PFSK-1 (cell line): ENCODE data around the gene WSB1.

Experiments
- POLR2AphosphoS5 ChIP-seq: IDR thresholded peaks from 2 replicates; pipeline ENCODE4 v1.6.1; 2012; ENCODE audit warnings: low read depth, mild to moderate bottlenecking, control low read depth, low read length, moderate library complexity
- REST ChIP-seq, 2 experiments: IDR thresholded peaks; 2 replicates each; pipeline versions ENCODE4 v1.6.1 to v1.8.0; 2011 to 2012; ENCODE audit warnings: low read depth in 2 of 2, low read length in 2 of 2, control low read depth in 1 of 2, inconsistent platforms in 1 of 2, mild to moderate bottlenecking in 1 of 2, moderate library complexity in 1 of 2; ENCODE audit not compliant: insufficient read depth in 1 of 2
- TAF1 ChIP-seq: IDR thresholded peaks from 2 replicates; pipeline ENCODE4 v1.6.1; 2012; ENCODE audit warnings: low read length, control low read depth, borderline replicate concordance; ENCODE audit not compliant: insufficient read depth

DNA sequence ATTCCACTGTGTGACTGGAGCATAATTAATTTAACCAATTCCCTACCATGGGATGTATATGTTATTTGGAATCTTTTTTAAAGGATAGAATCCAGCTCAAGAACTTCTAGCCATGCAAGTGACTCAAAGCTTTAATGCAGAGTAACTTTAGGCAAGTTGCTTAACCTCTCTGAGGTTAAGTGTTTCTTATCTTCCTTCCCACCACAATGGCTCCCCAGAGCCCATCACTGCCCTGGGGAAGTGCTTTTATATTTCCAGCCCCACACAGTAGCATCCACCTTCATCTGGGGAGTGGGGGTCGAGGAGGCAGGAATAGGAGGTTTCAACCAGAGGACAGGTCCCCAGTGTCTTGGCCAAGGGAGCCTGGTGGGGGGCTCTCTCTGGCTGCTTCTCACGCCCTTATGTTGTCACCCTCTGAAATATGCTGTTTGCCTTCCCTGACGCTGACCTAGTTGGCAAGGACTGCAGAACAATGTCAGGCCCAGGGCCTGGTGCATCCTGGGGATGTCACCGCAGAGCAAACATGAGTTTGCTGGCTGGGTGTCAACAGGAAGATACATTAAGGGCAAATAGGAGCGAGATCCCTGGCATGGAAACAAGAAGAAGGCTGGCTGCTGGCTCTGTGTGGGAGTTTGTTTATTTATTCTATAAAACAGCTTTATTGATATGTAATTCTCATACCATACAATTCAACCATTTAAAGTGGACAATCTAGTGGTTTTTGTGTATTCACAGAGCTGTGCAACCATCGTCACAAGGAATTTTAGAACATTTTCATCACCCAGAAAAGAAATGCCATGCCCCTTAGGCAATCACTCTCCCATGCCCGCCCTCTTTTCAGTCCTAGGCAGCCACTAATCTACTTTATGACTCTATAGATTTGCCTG lies 46.6 kb upstream of the WSB1 start:
- TF ChIP-seq POLR2AphosphoS5 (no peak), TAF1 (no peak), REST (IDR thresholded peaks at IDR 0.05; ENCODE audit: insufficient read depth in 1 of 2, low read depth in 2 of 2, low read length in 2 of 2) (no peak)
